RWPE1 (cell line): Measurements from ENCODE around the gene HEG1.

ENCODE experiments used
- CTCF ChIA-PET: fragments of 350-600 bp; sonication (Branson Sonifier 250); formaldehyde crosslinking; extraction: SDS; loops from one replicate; lab custom pipeline; 2021; lab: Yijun Ruan, JAX
- POLR2A ChIA-PET: fragments of 400-600 bp; formaldehyde crosslinking; extraction: SDS; loops from one replicate; lab custom pipeline; 2020; ENCODE audit warnings: antibody characterized with exemption; ENCODE audit not compliant: low non-redundant PET; lab: Yijun Ruan, JAX
- DNase-seq: peaks from one replicate; pipeline ENCODE4 v3.0.0; 2012; ENCODE audit warnings: low spot score
- H3K27ac ChIP-seq: fragments of 450-650 bp; 2 replicates; pipeline ENCODE4 v1.5.1; 2017
- CTCF ChIP-seq: fragments of 450-650 bp; conservative IDR thresholded peaks from 2 replicates; pipeline ENCODE4 v1.5.1; 2017; ENCODE audit warnings: low read depth, mild to moderate bottlenecking

Gene HEG1

GRCh38 chr3:125051715-125052581 is 3.8 kb downstream of the HEG1 start:
- peak overlapping the region; percentile 86 for H3K27ac ChIP-seq
- POLR2A ChIA-PET: interaction anchor here (0.6 kb wide), 1 partner anchor 77 kb away, joined by 3 read pairs; no protein-coding TSS in a partner anchor
- TF ChIP-seq CTCF: no peak
- CTCF ChIA-PET: interaction anchor here (0.6 to 0.8 kb wide), 3 partner anchors 244 to 622 kb away, joined by 3 to 5 read pairs (median 3); no protein-coding TSS in a partner anchor
- DNase-seq: peak; percentile 20

GRCh38 chr3:125051205-125051604 is 4.6 kb downstream of the HEG1 start:
- POLR2A ChIA-PET: no interaction called here
- CTCF ChIA-PET: no interaction called here
- DNase-seq: no peak
- peak overlapping the region; percentile 86 for H3K27ac ChIP-seq
- TF ChIP-seq CTCF: no peak

GRCh38 chr3:125050488-125051090 is 5.2 kb downstream of the HEG1 start:
- no peak for TF ChIP-seq CTCF
- ChIA-PET POLR2A (no interaction called here), CTCF (interaction anchor here (0.6 kb wide), 1 partner anchor 275 kb away, joined by 4 read pairs; no protein-coding TSS in a partner anchor)
- H3K27ac ChIP-seq: no peak overlapping the region
- DNase-seq: no peak

GRCh38 chr3:125048282-125048681 is 7.5 kb downstream of the HEG1 start:
- no peak for DNase-seq
- ChIA-PET CTCF (no interaction called here), POLR2A (no interaction called here)
- no peak for TF ChIP-seq CTCF
- H3K27ac ChIP-seq: peak overlapping the region; percentile 74

GRCh38 chr3:125045965-125046364 is 9.8 kb downstream of the HEG1 start:
- no peak for TF ChIP-seq CTCF
- peak; percentile 78 for DNase-seq
- ChIA-PET CTCF (interaction anchor here (0.5 to 1.0 kb wide), 2 partner anchors 91 to 391 kb away, joined by 3 to 4 read pairs; no protein-coding TSS in a partner anchor), POLR2A (no interaction called here)
- no peak overlapping the region for H3K27ac ChIP-seq

GRCh38 chr3:125045194-125045593 is 10.6 kb downstream of the HEG1 start:
- POLR2A ChIA-PET: no interaction called here
- CTCF ChIA-PET: interaction anchor here (0.5 to 1.0 kb wide), 3 partner anchors 92 to 551 kb away, joined by 3 to 4 read pairs (median 4); no protein-coding TSS in a partner anchor

More at GRCh38 chr3:125045194-125045593, 10.6 kb downstream of the HEG1 start:
- no peak overlapping the region for H3K27ac ChIP-seq
- no peak for TF ChIP-seq CTCF
- DNase-seq: no peak
